Fibroblast of mammary gland (primary cell): ENCODE measurements around the gene SLF2.

Experiments
- DNase-seq: peaks from one replicate; pipeline ENCODE4 v3.0.0-alpha.2; 2010; ENCODE audit warnings: low read depth
- H3K4me3 ChIP-seq: 2 replicates; pipeline ENCODE4 v1.5.1; 2011; ENCODE audit warnings: low read depth, mild to moderate bottlenecking, low read length, moderate library complexity; ENCODE audit not compliant: control insufficient read depth
- TF ChIP-seq, protein P1 (sequence below): conservative IDR thresholded peaks from 2 replicates; pipeline ENCODE4 v1.5.1; 2011; ENCODE audit warnings: low read depth, low read length, inconsistent platforms; ENCODE audit not compliant: control insufficient read depth, insufficient read depth

The SLF2 gene

DNA sequence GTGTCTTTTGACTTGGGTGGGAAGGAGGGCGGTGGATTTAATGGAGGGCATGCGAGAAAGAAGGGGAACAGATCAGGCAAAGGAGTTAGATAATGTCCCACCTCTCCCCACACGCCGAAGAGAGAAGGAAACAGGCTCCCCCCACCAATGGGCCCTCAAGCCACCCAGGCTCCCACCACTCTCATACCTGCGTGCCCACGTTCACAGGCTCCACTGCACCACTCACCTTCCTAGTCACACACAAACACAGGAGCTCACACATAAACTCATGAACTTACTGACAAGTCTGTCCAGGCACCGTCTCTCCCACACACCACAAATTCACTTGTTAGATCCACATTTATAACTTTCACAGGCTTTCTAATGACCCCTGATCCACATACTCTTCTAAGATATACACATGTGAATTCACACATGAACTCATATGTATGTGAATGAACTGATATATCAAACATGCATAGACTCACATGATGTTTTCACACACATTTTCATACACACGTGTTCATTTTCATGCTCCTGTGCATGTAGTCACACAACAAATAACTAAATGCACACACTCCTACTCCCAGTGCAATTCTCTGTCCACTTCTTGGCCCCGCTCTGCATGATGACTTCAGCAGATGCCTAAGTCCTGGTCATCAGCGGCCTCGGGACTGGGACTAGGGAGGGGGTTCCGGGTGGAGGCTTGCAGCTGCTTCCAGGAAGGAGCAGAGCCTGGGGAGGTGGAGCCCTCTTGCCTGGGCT is 88.3 kb downstream of the SLF2 start:
- DNase-seq, result peak; percentile 94
- H3K4me3 ChIP-seq, result peak overlapping the region; percentile 80
- TF ChIP-seq, protein P1, sequence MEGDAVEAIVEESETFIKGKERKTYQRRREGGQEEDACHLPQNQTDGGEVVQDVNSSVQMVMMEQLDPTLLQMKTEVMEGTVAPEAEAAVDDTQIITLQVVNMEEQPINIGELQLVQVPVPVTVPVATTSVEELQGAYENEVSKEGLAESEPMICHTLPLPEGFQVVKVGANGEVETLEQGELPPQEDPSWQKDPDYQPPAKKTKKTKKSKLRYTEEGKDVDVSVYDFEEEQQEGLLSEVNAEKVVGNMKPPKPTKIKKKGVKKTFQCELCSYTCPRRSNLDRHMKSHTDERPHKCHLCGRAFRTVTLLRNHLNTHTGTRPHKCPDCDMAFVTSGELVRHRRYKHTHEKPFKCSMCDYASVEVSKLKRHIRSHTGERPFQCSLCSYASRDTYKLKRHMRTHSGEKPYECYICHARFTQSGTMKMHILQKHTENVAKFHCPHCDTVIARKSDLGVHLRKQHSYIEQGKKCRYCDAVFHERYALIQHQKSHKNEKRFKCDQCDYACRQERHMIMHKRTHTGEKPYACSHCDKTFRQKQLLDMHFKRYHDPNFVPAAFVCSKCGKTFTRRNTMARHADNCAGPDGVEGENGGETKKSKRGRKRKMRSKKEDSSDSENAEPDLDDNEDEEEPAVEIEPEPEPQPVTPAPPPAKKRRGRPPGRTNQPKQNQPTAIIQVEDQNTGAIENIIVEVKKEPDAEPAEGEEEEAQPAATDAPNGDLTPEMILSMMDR, result no peak

DNA sequence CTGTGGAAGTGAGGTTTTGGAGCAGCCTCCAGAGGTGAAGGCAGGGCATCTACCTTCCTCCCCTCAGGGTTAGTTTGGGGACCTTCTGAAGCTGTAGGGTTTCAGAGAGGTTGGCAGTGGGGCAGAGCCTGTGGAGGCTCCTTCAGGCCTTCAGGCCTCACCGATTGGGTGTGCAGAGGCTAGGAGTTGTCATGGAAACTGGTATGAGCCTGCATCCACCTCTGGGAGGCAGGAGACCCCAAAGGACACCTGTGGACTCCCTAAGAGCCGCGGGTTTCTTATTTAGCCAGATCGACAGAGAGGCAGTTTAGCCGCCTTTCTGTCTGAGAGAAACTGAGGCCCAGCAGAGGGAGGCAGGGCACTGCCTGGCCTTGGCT is 88.9 kb downstream of the SLF2 start:
- DNase-seq, result no peak
- TF ChIP-seq, protein P1, result no peak
- peak overlapping the region; percentile 38 for H3K4me3 ChIP-seq

DNA sequence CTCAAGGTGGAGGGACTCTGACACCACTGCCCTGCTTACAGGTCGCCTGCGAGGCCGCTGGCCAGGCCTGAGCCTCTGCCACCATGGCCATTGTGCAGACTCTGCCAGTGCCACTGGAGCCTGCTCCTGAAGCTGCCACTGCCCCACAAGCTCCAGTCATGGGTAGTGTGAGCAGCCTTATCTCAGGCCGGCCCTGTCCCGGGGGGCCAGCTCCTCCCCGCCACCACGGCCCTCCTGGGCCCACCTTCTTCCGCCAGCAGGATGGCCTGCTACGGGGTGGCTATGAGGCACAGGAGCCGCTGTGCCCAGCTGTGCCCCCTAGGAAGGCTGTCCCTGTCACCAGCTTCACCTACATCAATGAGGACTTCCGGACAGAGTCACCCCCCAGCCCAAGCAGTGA is 89.7 kb downstream of the SLF2 start:
- H3K4me3 ChIP-seq, result no peak overlapping the region
- TF ChIP-seq, protein P1, result no peak
- DNase-seq, result no peak

DNA sequence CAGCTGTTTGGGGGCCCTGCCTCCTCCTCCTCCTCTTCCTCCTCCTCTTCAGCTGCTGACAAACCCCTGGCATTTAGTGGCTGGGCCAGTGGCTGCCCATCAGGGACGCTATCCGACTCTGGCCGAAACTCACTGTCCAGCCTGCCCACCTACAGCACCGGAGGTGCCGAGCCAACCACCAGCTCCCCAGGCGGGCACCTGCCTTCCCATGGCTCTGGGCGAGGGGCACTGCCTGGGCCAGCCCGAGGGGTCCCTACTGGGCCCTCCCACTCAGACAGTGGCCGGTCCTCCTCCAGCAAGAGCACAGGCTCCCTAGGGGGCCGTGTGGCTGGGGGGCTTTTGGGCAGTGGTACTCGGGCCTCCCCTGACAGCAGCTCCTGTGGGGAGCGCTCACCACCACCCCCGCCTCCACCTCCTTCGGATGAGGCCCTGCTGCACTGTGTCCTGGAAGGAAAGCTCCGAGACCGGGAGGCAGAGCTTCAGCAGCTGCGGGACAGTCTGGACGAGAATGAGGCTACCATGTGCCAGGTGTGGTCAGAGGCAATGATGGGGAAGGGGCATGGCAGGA is 91.0 kb downstream of the SLF2 start:
- H3K4me3 ChIP-seq, result no peak overlapping the region
- DNase-seq, result no peak
- TF ChIP-seq, protein P1, result no peak

DNA sequence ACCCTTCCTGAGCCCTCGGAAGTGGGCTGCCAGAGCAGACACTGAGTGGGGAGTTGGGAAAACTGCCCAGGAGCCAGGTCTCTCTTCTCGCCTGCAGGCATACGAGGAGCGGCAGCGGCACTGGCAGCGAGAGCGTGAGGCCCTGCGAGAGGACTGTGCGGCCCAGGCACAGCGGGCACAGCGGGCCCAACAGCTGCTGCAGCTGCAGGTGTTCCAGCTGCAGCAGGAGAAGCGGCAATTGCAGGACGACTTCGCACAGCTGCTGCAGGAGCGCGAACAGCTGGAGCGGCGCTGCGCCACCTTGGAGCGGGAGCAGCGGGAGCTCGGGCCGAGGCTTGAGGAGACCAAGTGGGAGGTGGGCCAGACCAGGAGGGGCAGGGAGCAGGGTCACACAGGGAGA is 92.6 kb downstream of the SLF2 start:
- TF ChIP-seq, protein P1, result no peak
- no peak for DNase-seq
- no peak overlapping the region for H3K4me3 ChIP-seq

DNA sequence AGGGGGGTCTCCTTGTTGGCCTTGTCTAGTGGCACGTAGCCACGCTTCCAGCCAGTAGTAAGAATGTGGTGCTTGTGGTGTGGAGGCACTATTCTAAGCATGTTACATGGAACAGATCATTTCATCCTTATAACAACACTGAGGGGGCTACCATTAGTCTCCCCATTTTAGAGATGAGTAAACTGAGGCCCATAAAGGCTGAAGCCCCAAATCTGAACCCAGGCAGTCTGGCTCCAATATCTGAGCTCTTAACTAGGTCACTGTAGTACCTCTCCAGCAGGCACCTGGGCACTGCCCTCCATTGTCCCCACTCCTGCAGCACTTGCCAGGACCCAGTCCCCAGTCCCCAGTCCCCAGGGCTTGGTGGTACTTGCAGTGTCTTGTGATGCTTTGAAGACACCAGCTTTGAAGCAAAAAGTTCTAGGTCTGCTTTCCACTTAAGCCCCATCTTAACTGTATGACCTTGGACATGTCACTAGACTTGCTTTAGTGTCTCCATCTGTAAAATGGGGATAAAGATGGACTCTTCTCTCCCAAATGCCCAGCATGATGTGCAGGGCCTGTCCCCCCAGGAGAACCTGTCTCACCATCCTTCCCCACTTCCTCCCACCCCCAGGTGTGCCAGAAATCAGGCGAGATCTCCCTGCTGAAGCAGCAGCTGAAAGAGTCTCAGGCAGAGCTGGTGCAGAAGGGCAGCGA is 93.3 kb downstream of the SLF2 start:
- DNase-seq, result no peak
- TF ChIP-seq, protein P1, result no peak
- no peak overlapping the region for H3K4me3 ChIP-seq
